ENCODE measurements around the gene ZNF513.
A peak's percentile ranks its signal among the peaks of the same experiment; 100 is the strongest.

Gene ZNF513

DNA sequence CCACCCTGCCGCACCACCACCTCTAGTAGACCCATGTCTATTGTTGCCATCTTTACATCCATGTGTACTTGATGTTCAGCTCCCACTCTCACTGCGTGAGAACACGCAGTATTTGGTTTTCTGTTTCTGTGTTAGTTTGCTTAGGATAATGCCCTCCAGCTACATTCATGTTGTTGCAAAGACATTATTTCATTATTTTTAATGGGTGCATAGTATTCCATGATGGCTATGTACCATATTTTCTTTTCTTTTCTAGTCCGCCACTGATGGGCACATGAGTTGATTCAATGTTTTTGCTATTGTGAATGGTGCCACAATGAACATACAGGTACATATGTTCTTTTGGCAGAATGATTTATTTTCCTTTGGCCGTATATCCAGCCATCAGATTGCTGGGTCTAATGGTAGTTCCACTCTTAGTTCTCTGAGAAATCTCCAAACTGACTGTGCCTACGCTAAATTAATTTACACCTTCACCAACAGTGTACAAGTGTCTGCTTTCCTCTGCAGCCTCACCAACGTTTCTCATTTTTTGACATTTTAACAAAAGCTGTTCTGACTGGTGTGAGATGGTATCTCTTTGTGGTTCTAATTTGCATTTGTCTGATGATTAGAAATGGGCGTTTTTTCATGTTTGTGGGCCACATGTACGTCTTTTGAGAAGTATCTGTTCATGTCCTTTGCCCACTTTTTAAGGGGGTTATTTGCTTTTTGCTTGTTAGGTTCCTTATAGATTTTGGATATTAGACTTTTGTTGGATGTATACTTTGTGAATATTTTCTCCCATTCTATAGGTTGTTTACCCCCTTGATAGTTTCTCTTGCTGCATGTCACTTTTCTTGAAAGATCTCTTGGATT is 10.5 kb upstream of the ZNF513 start:
- no peak for DNase-seq (ENCODE audit: low read depth)

- DNase-seq (ENCODE audit: low read depth): no peak
Measured at GRCh38 chr2:27381577-27382181, 1.1 kb upstream of the ZNF513 start.

DNA sequence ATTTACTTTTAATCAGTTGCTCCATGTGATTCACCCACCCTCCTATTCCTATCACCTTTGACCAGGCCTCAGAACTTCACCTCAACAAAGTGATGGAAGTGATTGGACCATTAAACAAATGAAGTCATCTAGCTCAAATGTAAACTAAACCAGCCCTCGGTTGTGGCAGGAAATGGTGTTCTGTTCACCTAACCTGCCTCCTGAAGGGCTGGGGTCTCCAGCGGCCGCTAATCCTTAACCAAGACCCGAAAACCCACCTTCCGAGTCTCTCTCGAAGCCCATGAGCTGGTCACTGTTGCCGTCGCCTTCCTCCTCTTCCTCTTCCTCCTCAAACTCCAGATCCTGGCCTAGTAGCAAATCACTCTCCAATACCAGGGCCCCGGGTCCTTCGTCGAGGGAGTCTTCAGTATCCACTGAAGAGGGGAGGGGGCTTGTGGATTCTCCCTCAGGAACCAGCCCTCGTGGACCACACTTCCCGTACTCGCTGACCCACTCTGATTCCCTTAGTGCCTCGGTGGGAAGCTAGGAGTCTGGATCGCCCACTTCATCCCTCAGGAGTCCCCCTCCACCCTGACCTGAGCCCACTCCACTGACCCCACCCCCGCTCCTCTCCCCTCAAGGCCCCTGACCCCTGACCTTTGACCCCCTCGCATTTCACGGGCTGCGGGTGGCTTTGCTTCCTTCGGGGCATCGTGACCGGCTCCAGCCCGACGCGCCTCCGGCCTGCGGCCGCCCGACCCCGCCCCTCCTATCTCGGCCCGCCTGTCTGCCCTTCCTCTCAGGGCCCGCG is 503 bp downstream of the ZNF513 start:
- DNase-seq (ENCODE audit: low read depth): peak; percentile 35

- DNase-seq (ENCODE audit: low read depth): no peak
Measured at GRCh38 chr2:27379383-27379835, 1.1 kb downstream of the ZNF513 start.

DNA sequence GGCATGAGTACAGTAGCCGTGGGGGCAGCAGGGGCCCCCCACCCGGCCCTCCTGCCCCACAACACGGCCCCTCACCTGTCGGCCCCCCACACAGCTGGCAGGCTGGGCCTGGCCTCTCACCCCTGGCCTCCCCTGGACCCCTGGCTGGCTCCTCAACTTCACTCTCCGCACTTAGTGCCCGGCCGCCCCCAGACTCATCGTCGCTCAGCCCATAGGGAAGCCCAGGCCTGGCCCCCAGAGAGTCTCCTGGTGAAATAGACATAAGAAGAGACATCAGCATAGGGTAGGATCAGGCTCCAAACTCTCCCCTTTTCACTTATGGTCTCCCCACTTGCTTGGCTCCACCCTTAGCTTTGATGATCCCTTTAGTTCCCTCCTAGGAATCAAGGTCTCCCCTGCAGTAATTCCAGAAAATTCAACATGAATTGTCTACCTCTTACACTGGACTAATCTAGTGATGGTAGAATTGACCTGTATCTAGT is 1.7 kb downstream of the ZNF513 start:
- DNase-seq (ENCODE audit: low read depth): no peak

DNA sequence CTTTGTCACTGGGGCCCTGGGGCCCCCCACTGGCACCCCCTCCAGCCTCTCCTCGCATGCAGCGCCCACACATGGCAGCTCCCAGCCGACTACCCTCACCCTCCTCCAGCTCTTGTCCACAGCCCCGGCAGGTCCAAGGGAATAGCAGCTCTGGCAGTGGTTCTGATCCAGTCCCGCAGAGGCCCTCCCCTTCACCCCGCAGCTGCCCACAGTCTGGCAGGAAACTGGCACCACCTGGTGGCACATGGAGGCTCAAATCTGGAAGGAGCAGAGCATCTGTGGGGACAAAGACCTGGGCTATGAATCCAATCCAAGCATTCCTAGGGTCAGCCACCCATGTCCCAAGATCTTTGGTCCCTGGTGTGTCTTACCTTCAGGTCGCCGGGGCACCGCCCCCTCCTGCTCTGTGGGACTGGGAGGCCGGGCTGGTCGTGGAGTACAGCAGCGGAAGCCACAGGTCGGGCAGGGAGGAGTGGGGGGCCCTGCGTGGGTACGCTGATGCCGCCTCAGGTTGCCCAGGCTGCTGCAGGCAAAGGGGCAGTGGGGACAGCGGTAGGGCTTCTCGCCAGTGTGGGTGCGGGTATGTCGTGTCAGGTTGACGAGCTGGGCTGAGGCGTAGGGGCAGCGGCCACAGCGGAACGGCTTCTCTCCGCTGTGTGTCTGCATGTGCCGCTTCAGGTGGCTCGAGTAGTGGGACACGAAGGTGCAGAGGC is 2.3 kb downstream of the ZNF513 start:
- DNase-seq (ENCODE audit: low read depth): no peak

- DNase-seq (ENCODE audit: low read depth): no peak
Measured at GRCh38 chr2:27377618-27378095, 2.9 kb downstream of the ZNF513 start.

DNA sequence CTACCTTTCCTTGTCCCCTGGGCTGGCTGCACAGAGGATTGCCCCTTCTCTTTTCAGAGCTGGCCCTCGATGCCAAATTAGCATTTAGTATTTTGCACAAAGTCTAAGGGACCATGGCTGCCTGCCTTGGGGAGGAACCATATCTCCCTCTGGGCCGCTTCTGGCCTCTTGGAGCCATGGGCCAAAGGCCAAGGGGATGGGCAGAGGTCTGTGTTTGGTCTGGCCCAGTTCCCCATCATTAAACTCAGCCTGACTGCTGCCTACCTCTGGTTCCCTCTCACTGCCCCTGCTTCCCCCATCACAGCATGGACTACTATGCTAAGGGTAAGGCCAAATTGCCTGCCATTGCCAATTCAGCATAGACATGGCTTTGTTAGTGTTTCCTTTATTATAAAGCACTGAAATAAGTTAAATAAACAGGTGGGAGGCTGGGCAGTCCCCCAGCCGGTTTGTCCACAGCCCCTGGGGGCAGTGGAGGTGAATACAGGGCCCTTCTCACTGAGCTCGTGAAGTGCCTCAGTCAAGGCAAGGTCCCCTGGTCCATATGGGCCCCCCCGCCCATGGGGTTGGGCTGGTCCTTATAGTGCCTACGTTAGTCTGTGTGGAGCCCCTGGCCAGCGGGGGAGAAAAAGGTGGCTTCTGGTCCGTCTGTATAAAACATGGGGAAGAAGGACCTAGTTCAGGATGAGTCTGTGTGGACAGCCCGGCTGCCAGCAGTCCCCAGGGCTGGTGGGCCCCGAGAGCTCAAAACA is 3.5 kb downstream of the ZNF513 start:
- no peak for DNase-seq (ENCODE audit: low read depth)

DNA sequence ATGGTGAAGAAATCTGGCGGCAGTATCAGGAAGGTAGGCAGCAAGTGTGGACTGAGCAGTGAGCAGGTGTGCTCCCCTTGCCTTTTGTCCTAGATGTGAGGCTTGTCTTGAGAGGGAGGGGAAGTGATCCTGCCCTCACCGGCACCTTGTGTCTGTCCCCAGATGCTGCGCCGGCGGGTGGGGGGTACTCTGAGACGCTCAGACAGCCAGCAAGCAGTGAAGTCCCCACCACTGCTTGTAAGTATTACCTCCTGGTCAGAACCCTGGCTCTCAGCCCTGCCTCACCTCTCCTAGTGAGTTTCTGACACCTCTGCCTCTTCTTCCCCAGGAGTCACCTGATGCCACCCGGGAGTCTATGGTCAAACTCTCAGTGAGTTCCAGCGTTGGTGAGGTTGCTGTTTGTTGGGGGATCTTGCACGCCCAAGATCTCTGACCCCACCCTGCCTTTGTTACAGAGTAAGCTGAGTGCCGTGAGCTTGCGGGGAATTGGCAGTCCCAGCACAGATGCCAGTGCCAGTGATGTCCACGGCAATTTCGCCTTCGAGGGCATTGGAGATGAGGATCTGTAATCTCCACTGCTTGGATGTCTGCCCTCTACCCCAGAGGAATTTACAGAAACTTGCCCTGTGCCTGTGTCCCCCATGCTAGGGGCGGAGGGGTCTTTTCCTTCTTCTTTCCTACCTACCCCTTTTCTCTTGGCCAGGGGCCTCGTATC is 4.2 kb downstream of the ZNF513 start:
- DNase-seq (ENCODE audit: low read depth): no peak

DNA sequence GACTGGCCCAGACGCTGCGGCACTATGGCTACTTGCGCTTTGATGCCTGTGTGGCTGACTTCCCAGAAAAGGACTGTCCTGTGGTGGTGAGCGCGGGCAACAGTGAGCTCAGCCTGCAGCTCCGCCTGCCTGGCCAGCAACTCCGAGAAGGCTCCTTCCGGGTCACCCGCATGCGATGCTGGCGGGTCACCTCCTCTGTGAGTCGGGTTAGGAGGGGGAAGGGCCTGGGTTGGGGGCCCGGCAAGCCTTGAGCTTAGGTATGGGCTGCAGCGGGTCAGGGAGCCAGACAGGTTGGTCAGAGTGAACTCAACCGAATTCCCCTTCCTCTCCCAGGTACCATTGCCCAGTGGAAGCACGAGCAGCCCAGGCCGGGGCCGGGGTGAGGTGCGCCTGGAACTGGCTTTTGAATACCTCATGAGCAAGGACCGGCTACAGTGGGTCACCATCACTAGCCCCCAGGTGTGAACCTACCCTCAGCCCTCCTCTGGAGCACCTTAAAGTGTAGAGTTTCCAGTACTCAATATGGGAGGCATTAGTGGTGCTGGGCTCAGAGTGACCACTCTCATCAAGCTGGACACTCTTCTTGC is 4.9 kb downstream of the ZNF513 start:
- DNase-seq (ENCODE audit: low read depth): no peak

- no peak for DNase-seq (ENCODE audit: low read depth)
Measured at GRCh38 chr2:27373567-27373966, 7.0 kb downstream of the ZNF513 start.

- no peak for DNase-seq (ENCODE audit: low read depth)
Measured at GRCh38 chr2:27372937-27373336, 7.6 kb downstream of the ZNF513 start.

DNA sequence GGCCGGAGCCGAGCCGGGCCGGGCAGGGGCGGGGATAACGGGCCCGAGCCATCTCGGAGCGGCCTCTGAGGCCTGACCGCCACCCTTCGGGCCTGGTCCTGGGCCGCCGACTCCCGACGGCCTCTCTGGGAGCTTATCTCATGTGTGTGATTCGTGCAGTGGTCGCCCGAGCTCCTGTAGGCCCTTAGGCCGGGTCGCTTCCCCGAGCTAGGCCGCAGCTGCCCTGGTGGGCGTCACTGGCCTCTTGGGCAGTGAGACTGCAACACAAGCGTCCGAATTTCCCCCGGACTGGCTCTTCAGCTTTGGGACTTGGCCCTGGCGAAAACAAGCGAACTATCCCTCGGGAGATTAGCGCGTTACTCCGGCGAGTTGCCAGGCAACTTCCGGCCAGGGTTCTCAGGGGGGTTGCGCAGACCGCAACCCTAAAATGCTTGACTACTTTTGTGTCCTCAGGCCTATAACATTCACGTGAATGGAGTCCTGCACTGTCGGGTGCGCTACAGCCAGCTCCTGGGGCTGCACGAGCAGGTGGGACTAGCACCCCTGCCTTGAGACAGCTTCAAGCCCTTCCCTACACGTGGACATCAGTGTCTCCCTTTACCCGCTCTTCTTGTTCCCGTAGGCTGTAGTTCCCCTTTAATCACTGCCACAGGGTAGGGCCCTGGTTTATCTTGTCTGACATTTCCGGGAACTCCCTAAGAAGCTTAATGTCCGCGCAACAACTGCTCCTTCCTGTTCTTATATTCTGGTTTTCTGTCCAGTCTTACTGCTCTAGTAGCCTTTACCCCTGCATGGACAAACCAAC is 9.5 kb downstream of the ZNF513 start:
- no peak for DNase-seq (ENCODE audit: low read depth)

DNA sequence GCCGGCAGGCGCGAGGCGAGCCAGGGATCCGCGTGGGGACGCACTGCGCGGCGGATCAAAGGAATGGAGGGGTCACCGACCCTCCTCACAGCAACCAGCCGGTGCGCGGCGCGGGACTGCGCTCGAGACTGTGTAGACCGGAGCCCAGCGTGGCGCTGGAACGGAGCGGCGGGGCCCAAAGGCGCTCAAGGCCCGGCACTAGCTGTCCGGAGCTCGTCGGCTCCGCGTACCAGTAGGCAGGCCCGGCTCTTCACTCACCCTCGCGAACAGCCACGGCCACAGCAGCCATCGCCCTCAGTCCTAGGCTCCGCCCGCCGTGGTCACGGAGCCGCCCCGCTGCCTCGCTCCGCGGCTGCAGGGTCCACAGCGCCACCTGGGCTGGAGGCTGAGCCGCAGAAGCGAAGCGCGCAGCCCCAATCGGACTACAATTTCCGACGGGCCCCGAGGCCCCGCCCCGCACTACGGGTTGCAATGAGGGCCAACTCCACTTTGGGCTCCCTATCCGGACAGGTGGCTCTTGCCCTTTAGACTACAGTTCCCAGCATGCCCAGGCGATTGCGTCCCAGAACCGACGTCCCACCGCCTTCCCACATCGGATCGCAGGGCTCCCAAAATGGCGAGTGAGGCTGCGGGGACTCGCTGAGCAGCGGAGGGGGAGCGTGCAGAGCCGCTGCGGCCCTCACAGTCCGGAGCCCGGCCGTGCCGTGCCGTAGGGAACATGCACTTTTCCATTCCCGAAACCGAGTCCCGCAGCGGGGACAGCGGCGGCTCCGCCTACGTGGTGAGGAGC is 10.3 kb downstream of the ZNF513 start, which contains the start of the genes EIF2B4 and SNX17:
EIF2B4 (minus strand) TSS at position 313 of the 790 bp plus-strand sequence; CDS start at position 289, 24 bp downstream.
SNX17 (plus strand) TSS at position 591 of the 790 bp plus-strand sequence; CDS start at position 719, 128 bp downstream.
- peak; percentile 99 for DNase-seq (ENCODE audit: low read depth)

DNA sequence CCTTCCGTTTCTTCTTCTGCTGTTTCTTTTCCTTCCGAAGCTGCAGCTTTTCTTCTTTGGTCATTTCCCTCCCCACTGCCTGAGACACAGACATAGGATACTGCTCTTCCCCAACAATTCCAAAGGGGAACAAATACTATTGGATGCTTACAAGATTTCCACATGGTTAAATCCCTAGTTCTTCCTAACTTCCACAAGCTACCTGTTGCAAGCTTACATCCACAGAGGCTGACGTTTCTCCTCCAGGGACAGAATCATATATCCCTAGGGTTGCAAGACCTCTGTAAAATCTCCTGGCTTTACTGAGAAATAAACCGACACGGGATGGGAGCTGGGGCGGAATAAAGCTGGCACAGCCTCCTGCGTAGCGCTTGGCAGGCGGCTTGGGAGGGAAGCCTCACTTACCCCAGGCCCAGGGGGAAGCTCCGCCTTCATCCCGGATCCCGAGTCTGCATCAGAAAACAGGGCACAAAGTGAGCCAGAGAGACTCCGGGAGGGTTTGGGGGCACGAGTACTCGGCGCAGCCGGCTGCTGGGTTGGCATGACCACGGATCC is 11.0 kb downstream of the ZNF513 start:
- DNase-seq (ENCODE audit: low read depth): no peak

DNA sequence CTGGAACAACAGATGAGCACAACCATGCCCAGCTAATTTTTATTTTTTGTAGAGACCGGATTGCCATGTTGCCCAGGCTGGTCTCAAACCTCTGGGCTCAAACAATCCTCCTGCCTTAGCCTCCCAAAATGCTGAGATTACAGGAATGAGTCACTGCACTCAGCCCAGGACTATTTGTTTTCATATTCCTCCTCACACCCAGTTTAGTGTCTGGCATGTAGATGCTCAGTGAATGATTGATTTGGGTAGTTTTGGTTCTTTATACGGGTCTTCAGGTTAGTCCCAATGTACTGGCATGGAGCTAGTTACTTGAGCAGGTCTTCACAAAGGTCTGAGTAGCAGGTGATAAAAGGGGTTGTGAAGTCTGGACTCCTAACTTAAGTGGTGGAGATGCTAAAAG is 16.6 kb downstream of the ZNF513 start:
- DNase-seq (ENCODE audit: low read depth): no peak

DNA sequence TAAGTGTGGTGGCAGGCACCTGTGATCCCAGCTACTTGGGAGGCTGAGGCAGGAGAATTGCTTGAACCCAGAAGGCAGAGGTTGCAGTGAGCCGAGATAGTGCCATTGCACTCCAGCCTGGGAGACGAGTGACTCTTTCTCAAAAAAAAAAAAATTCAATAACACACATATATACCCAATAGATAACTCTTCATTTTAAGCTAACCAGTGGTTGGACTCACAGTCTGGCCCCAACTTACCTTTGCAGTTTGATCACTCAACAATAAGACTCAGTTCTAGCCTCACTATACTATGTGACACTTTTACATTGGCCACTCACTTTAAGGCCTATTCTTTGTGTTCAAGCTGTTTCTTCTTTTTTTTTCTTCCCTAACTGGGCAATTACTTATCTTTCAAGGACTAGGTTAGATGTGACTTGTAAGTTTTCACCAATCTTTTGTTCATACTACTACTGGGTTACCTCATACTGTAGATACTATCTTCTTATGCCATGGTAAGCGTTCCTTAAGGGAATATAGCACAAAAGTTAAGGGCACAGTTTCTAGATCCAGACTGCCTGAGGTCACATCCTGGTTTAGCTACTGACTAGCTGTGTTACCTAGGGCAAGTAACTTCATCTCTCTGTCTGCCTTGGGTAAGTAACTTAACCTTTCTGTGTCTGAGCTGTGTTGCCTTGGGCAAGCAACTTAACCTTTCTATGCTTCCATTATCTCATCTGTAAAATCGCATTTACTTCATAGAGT is 17.7 kb downstream of the ZNF513 start:
- no peak for DNase-seq (ENCODE audit: low read depth)
